BJ (cell line): ENCODE results near the gene CCDC74B. TPM values are rescaled to one million over a fixed set of nuclear protein-coding genes. Genes with fewer than 3 reads are reported as not detected.
A peak's percentile ranks its signal among the peaks of the same experiment; 100 is the strongest.
"Not testable (repeated sequence)": the region's sequence is repeated elsewhere in the genome, so short reads cannot be mapped to it uniquely, and the experiment has no call there.

Experiments used
- CTCF ChIA-PET: fragments of 350-600 bp; formaldehyde crosslinking; extraction: SDS; loops from one replicate; lab custom pipeline; 2021; ENCODE audit warnings: antibody characterized with exemption, inconsistent platforms; lab: Yijun Ruan, JAX
- POLR2A ChIA-PET: fragments of 300-600 bp; sonication (Branson Sonifier 250); formaldehyde crosslinking; extraction: SDS; loops from one replicate; lab custom pipeline; 2021; ENCODE audit warnings: antibody characterized with exemption; lab: Charles Lee
- DNase-seq: peaks from one replicate; pipeline ENCODE4 v3.0.0-alpha.2; 2011; ENCODE audit warnings: low read depth
- H3K27me3 ChIP-seq: 2 replicates; pipeline ENCODE4 v1.6.0; 2011; ENCODE audit warnings: low read length; ENCODE audit not compliant: control insufficient read depth, insufficient read depth
- H3K36me3 ChIP-seq: 2 replicates; pipeline ENCODE4 v1.5.1; 2011; ENCODE audit warnings: low read length; ENCODE audit not compliant: control insufficient read depth, insufficient read depth
- H3K4me3 ChIP-seq: 2 replicates; pipeline ENCODE4 v1.5.1; 2011; ENCODE audit warnings: low read depth, mild to moderate bottlenecking, control low read depth, low read length
- polyA plus RNA-seq: library from polyadenylated mRNA; depleted of rRNA; stranded (reverse); fragments of >200 nt; gene quantifications from 2 replicates; pipeline ENCODE4 v1.2.3, GENCODE V29; 2011
- TF ChIP-seq, protein P1 (sequence below): IDR thresholded peaks from 2 replicates; pipeline ENCODE4 v1.5.1; 2011; ENCODE audit warnings: low read depth, mild to moderate bottlenecking, control low read depth, inconsistent platforms, low read length, moderate library complexity; ENCODE audit not compliant: insufficient read depth

CCDC74B gene
- polyA plus RNA-seq, 1 experiment = 5.3 TPM

DNA sequence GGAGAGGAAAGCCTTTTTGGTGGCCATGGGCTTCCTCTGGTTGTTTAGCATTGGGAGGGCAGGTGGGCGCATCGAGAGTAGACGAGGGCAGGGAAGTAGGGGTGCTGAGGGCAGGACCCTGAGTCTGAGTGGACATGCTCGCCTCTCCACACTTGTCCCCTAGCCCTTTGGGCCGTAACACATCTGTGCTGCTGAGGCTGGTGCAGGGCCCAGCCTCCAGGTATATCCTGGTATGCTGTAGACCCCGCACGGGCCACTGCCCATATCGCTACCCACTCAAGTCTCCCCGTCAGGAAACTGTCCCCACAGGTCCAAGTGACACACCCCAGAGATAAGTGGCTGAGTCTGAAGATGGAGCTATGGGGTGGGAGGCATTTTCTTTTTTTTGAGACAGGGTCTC is 13.7 kb upstream of the CCDC74B start:
- CTCF ChIA-PET = no interaction called here
- Histone ChIP-seq H3K27me3 (no peaks in the 10 kb centered on the region), H3K36me3 (peaks cover 8% of the 10 kb centered on the region), H3K4me3 (no peak overlapping the region)
- TF ChIP-seq, protein P1, sequence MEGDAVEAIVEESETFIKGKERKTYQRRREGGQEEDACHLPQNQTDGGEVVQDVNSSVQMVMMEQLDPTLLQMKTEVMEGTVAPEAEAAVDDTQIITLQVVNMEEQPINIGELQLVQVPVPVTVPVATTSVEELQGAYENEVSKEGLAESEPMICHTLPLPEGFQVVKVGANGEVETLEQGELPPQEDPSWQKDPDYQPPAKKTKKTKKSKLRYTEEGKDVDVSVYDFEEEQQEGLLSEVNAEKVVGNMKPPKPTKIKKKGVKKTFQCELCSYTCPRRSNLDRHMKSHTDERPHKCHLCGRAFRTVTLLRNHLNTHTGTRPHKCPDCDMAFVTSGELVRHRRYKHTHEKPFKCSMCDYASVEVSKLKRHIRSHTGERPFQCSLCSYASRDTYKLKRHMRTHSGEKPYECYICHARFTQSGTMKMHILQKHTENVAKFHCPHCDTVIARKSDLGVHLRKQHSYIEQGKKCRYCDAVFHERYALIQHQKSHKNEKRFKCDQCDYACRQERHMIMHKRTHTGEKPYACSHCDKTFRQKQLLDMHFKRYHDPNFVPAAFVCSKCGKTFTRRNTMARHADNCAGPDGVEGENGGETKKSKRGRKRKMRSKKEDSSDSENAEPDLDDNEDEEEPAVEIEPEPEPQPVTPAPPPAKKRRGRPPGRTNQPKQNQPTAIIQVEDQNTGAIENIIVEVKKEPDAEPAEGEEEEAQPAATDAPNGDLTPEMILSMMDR = no peak
- POLR2A ChIA-PET = no interaction called here
- no peak for DNase-seq

DNA sequence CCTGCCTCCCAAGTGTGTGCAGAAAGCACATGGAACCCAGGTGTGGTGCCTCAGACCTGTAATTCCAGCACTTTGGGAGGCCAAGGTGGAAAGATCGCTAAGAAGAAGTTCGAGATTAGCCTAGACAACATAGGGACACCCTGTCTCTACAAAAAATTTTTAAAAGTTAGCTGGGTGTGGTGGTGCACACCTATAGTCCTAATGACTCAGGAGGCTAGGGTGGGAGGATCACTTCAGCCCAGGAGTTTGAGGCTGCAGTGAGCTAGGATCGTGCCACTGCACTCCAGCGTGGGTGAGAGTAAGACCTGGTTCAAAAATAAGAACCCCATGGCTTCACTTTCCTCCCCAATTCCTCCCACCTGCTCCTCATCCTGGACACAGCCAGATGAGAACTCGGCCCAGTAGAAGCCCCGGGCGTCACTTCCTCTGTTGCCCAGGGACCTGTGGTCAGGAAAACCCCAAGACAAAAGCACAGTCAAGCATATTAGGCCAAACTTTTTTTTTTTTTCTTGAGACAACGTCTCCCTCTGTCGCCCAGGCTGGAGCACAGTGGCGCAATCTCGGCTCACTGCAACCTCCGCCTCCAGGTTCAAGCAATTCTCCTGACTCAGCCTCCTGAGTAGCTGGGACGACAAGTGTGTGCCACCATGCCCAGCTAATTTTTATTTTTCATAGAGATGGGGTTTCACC is 13.1 kb upstream of the CCDC74B start:
- POLR2A ChIA-PET, DNase-seq, H3K4me3 ChIP-seq, H3K27me3 ChIP-seq, H3K36me3 ChIP-seq: not testable (repeated sequence)
- CTCF ChIA-PET = interaction anchor here (1.5 kb wide), 1 partner anchor 175 kb away, joined by 5 read pairs; no protein-coding TSS in a partner anchor

DNA sequence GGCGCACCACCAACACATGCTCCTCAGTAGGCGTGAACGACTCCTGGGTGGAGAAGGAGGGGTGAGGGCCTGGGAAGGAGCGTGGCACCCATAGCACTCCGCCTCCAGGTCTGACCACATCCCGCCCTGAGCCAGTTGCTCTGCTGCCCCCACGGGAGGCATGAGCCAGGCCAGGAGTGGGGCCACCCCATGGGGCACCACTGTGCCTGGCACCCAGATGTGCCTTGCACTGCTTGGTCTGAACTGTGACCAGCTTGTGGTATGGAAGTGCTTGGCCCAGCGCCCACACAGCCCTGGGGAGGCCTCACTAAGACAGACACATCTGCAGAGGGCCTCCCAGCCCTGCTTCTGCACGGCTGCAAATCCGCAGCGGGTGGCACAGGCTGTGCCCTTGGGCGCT is 12.4 kb upstream of the CCDC74B start:
- H3K4me3 ChIP-seq, H3K27me3 ChIP-seq, H3K36me3 ChIP-seq, POLR2A ChIA-PET, DNase-seq: not testable (repeated sequence)
- CTCF ChIA-PET = interaction anchor here (1.5 kb wide), 1 partner anchor 176 kb away, joined by 5 read pairs; no protein-coding TSS in a partner anchor

DNA sequence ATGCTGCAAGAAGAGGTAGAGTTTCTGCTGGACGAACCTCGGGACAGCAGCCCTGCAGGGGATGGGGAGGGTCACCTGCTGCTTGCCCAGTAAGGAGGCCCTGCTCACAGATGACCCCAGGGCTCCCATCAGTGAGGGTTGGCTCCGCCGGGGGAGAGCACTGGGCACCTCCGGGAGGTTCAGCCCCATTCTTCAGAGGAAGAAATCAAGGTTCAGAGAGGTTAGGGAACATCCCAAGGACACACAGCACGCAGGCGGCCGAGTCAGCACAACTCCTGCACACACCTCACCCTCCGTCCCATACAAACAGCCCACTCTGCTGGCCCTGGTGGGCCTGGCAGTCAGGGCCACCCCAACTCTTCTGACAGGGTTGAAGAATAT is 11.7 kb upstream of the CCDC74B start:
- TF ChIP-seq, protein P1 = no peak
- H3K27me3 ChIP-seq = no peaks in the 10 kb centered on the region
- DNase-seq = no peak
- peaks cover 8% of the 10 kb centered on the region for H3K36me3 ChIP-seq
- H3K4me3 ChIP-seq = no peak overlapping the region
- POLR2A ChIA-PET = no interaction called here
- CTCF ChIA-PET = no interaction called here

DNA sequence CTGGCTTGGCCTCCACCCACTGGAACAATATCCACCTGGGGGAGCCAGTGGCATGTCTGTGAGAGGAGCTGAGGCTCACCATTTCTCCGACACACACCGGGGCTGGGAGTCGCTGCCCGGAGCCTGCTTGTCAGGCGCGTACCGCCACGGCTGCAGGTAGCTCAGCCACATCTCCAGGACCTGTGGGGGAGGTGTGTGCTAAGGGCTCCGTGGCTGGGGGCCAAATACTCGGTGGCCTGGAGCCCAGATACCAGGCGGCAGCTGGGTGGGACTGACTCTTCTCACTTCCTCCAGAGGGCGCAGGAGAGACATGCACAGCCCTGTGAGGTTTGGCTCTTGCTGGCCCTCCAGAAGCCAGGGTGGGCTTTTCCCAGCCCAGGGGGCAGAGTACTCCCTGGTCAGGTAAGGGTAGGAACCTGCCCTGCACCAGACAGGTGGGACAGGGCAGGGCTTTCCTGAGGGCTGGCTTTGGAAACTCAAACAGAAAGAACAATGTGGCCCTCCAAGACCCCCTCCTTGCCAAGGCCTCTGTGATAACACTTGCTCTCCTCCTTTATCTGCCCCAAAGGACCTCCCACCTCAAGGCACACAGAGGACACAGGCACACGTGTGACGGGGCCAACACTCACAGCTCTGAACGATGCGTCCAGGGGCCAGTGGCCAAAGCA is 11.2 kb upstream of the CCDC74B start:
- H3K27me3 ChIP-seq, H3K36me3 ChIP-seq, POLR2A ChIA-PET, DNase-seq, H3K4me3 ChIP-seq: not testable (repeated sequence)
- TF ChIP-seq, protein P1 = peak; percentile 62
- CTCF ChIA-PET = interaction anchor here (0.5 to 1.6 kb wide), 2 partner anchors 13 to 177 kb away, joined by 3 to 4 read pairs; no protein-coding TSS in a partner anchor
